IPS-20b (cell line): ENCODE results near the gene RXFP3.
"Not testable (repeated sequence)": the region's sequence is repeated elsewhere in the genome, so short reads cannot be mapped to it uniquely, and the experiment has no call there.

ENCODE experiments used
- H3K27ac ChIP-seq: one replicate; pipeline ENCODE4 v1.5.1; 2013; ENCODE audit warnings: low read length
- H3K27me3 ChIP-seq: 2 replicates; pipeline ENCODE4 v1.6.1; 2013; ENCODE audit warnings: mild to moderate bottlenecking, low read length, inconsistent platforms; ENCODE audit not compliant: insufficient read depth
- H3K36me3 ChIP-seq: 2 replicates; pipeline ENCODE4 v1.6.1; 2013; ENCODE audit warnings: low read depth, mild to moderate bottlenecking, inconsistent platforms, low read length, moderate library complexity; ENCODE audit not compliant: insufficient read depth
- H3K4me1 ChIP-seq: 2 replicates; pipeline ENCODE4 v1.6.1; 2013; ENCODE audit warnings: mild to moderate bottlenecking, control low read depth, inconsistent platforms, low read length, moderate library complexity; ENCODE audit not compliant: insufficient read depth
- H3K4me3 ChIP-seq: 2 replicates; pipeline ENCODE4 v1.5.1; 2013; ENCODE audit warnings: mild to moderate bottlenecking, low read length, inconsistent platforms
- H3K9ac ChIP-seq: 2 replicates; pipeline ENCODE4 v1.6.1; 2013; ENCODE audit warnings: low read depth, mild to moderate bottlenecking, inconsistent platforms, low read length, moderate library complexity
- H3K9me3 ChIP-seq: 2 replicates; pipeline ENCODE4 v1.6.1; 2013; ENCODE audit warnings: mild to moderate bottlenecking, low read depth, low read length, inconsistent platforms; ENCODE audit not compliant: insufficient read depth

RXFP3 gene

DNA sequence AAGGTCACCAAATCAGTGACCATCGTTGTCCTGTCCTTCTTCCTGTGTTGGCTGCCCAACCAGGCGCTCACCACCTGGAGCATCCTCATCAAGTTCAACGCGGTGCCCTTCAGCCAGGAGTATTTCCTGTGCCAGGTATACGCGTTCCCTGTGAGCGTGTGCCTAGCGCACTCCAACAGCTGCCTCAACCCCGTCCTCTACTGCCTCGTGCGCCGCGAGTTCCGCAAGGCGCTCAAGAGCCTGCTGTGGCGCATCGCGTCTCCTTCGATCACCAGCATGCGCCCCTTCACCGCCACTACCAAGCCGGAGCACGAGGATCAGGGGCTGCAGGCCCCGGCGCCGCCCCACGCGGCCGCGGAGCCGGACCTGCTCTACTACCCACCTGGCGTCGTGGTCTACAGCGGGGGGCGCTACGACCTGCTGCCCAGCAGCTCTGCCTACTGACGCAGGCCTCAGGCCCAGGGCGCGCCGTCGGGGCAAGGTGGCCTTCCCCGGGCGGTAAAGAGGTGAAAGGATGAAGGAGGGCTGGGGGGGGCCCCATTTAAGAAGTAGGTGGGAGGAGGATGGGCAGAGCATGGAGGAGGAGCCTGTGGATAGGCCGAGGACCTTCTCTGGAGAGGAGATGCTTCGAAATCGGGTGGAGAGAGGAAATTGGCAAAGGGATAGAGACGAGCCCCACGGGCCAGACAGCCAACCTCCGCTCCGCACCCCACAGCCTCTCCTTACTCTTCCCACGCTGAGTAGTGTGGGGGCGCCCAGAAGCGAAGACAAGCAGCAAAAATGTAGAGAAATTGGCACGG, 1.7 kb downstream of the RXFP3 start:
- Histone ChIP-seq H3K4me1 (no peaks in the 10 kb centered on the region), H3K4me3 (no peak overlapping the region), H3K9me3 (no peaks in the 10 kb centered on the region), H3K27me3 (peaks cover 28% of the 10 kb centered on the region), H3K36me3 (no peaks in the 10 kb centered on the region), H3K27ac (no peak overlapping the region), H3K9ac (no peak overlapping the region)

DNA sequence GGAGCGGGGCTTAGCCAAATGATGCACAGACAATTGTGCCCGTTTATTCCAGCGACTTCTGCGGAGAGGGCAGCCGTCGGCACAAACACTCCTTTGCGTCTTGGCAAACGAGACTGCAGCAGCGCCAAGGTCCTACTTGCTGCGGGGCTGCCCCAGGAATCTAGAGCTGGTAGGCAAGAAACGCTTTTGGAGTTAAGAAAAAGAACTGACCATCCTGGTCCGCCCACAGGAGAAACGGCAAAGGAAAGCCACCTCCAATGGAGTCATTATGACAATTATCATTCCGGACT, 2.3 kb downstream of the RXFP3 start:
- Histone ChIP-seq H3K27me3 (peaks cover 28% of the 10 kb centered on the region), H3K27ac (no peak overlapping the region), H3K4me3 (no peak overlapping the region), H3K9ac (no peak overlapping the region), H3K4me1 (no peaks in the 10 kb centered on the region), H3K36me3 (no peaks in the 10 kb centered on the region), H3K9me3 (no peaks in the 10 kb centered on the region)

DNA sequence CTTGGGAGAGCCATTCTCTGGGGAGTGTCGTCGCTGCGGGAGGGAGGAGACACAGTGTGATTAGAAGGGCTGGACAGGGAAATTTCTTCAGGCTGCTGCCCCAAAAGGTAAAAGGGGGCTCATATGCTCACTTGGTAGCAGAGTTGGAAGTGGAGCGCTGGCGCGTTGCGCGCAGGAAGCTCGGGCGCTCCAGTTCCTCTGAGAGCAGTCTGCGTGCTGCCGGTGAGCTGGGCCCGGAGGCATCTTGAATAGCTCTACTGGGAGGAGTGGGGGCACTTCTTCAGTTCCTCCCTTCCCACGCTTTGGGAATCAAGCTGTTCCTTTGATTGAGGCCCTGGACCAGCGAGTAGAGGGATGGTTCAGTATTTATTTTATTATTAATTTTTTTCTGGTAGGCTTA, 2.7 kb downstream of the RXFP3 start:
- no peaks in the 10 kb centered on the region for H3K9me3 ChIP-seq
- H3K36me3 ChIP-seq = no peaks in the 10 kb centered on the region
- H3K27ac ChIP-seq = no peak overlapping the region
- H3K4me1 ChIP-seq = no peaks in the 10 kb centered on the region
- H3K4me3 ChIP-seq = no peak overlapping the region
- no peak overlapping the region for H3K9ac ChIP-seq
- peaks cover 28% of the 10 kb centered on the region for H3K27me3 ChIP-seq

DNA sequence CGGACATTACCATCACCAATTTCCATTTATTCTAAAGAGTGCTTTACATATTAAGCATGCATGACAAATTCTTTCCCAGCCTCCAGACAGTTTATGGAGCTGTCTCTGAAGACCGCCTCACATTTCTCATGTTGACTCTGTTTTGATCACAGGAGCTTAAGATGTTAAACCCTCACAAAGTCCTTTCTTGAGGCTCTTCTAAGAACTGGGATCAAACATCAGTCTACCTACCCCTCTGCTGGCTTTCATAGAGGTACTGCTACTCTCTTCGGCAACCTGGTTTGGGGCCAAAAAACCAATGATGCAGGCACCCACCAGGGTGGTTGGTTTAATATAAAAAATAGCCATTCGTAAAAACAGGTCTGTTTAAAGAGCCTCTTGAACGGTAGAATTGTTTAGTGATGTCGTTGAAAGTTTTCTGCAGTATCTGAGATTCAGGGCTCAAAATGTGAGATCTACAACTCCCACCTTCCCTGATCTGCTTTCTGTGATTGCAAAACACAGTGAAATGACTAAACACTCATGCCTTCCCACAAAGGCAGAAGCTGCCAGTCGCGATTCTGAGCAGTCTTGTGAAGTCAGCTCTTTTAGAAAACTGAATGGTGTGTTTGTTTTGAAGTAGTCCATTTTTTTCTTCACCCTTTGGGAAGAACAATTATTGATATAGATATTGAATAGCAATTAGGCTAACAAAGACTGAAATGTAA, 3.5 kb downstream of the RXFP3 start:
- Histone ChIP-seq H3K27ac (no peak overlapping the region), H3K4me3 (no peak overlapping the region), H3K36me3 (no peaks in the 10 kb centered on the region), H3K9ac (no peak overlapping the region), H3K9me3 (no peaks in the 10 kb centered on the region), H3K27me3 (peaks cover 28% of the 10 kb centered on the region), H3K4me1 (no peaks in the 10 kb centered on the region)

DNA sequence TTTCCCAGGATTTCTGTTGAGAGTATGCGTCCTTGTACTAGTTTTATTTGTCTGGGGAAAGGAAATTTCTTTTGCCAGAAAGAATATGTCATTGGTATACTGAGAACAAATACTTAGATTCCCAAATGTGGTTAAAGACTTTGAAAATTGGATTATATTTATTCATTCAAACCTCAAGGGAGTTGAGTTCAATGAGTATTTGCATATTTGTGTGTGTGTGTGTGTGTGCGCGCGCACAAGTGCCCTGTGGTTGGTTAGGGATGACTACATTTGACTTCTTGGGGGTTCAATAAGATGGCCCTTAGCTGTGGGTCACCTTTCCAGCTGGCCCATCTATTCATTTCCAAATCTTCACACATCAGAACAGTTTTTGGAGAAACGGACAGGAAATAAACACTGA, 4.9 kb downstream of the RXFP3 start:
- H3K9ac ChIP-seq = no peak overlapping the region
- no peaks in the 10 kb centered on the region for H3K9me3 ChIP-seq
- 0 out of 2 replicates have a peak, but pooled peaks cover 3% of the 10 kb centered on the region for H3K4me1 ChIP-seq
- no peak overlapping the region for H3K4me3 ChIP-seq
- no peaks in the 10 kb centered on the region for H3K36me3 ChIP-seq
- no peak overlapping the region for H3K27ac ChIP-seq
- H3K27me3 ChIP-seq = peaks cover 17% of the 10 kb centered on the region

DNA sequence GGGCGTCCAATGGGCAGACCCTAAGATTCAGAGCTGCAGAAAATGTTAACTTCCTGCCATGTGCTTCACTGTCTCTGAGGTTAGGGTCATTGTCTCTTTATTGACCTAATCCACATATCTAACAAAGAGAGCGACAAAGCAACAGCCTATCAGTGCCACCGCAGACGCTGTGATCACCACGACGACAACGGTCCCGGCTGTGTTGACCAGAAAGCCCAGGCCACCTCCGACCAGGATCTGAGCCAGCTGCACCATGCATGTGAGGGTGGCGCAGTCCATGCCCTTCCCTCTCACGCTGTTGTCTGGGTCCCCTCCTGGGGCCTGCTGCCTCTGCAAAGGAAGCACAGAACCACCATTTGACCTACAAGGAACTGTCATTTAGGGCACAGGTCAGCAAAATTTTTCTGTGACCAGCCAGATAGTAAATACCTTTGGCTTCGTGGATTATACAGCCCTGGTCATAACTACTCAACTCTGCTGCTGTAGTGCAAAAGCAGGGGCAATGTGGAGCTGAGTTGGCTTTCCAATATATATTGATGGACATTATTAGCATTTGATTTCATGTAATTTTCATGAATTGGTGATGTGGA, 8.5 kb downstream of the RXFP3 start:
- no peak overlapping the region for H3K9ac ChIP-seq
- no peaks in the 10 kb centered on the region for H3K9me3 ChIP-seq
- no peak overlapping the region for H3K4me3 ChIP-seq
- no peak overlapping the region for H3K27ac ChIP-seq
- no peaks in the 10 kb centered on the region for H3K36me3 ChIP-seq
- no peaks in the 10 kb centered on the region for H3K27me3 ChIP-seq
- H3K4me1 ChIP-seq = 0 out of 2 replicates have a peak, but pooled peaks cover 3% of the 10 kb centered on the region

DNA sequence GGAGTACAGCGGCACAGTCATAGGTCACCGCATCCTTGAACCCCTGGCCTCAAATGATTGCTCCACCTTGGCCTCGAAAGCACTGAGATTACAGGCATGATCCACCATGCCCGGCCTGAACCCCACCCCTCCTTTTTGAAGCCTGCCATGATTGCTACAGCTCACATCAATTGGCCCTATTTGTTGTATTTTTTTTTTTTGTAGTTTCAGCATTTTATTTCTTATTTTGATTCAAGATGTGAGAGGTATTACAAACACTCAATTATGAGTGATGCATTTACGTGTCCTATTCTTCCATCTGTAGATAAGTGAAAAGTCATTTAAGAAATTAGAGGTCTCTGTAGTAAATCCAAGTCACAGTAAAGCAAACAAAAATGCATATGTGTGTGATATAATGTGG, 16.0 kb downstream of the RXFP3 start:
- not testable (repeated sequence) for H3K27me3 ChIP-seq, H3K4me3 ChIP-seq, H3K4me1 ChIP-seq, H3K27ac ChIP-seq, H3K36me3 ChIP-seq, H3K9me3 ChIP-seq, H3K9ac ChIP-seq

DNA sequence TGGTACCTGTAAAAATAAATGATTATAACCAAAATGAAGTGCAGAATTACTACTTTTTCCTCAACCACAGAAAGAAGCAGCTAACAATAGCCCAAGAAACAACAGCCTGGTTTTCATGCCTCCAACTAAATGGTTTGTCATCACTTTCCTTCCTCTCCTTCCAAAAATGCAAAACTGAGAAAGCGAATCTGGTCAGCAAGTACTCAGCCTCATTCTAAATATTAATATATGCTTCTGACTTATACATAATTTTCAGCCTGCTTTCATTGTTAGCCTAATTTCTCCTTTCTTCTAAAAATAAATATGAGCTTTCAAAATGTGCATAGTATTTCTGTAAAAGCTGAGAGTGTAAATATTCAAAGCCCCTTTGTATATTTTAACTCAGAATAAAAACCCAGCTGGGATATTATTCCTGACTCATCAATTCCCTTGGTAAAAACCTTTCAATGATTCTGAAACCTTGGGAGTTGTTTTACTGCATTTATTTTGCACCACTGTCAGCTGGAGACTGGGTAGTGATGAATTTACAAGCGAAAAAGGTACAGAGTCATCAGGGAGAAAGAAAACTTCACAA, 21.5 kb downstream of the RXFP3 start:
- Histone ChIP-seq H3K4me1 (peaks cover 16% of the 10 kb centered on the region; the same call in 1 of the 2 replicates), H3K9me3 (peaks cover 4% of the 10 kb centered on the region; the same call in 1 of the 2 replicates), H3K27ac (peak overlapping the region; percentile 15), H3K9ac (no peak overlapping the region; the same call in 1 of the 2 replicates), H3K27me3 (no peaks in the 10 kb centered on the region), H3K36me3 (no peaks in the 10 kb centered on the region), H3K4me3 (peak overlapping the region; percentile 17; the same call in 1 of the 2 replicates)

DNA sequence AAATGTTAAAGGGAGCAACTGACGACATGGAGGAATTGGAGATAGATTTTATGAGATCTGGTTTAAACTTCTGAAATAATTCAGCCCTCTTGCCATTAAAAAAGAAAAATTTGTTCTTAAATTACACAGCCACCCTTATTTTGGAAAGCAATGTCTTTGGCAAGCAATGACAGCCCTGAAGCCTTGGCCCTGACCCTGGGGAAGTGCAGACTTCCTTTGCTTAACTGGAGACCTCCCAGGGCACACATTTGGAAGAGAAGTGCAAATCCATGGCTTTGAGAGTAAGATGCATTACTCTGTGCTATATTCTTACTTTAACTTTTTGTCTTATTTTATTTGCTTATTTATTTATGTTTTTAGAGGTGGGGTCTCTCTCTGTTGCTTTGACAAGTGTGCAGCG, 22.0 kb downstream of the RXFP3 start:
- Histone ChIP-seq H3K4me3 (peak overlapping the region; percentile 17; the same call in 1 of the 2 replicates), H3K27ac (peak overlapping the region; percentile 15)

DNA sequence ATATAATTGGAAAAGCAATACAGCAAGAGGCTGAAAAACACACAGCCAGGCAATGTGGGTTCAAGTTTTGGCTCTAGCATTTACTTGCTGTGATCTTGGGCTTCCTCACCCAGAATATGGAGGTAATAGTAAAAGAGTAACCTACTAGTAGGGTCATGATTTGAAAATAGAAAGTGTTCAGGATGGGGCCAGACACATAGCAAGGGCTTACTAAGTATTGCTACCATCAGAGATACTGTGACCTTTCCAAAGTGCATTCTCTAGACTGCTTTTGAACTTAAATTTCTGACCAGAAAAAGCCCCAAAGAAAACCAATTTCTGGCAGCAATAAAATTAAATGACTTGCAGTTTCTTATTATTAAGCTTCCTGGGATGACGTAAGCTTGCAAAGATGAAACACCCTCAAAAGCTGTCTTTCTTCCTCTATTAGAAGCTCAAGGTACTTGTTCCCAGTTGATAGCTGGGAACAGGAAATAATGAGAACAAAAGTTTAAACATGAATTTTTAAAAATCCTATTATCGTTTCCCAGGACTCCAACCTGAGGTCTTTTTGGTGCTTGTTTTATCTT, 28.0 kb downstream of the RXFP3 start:
- Histone ChIP-seq H3K27ac (no peak overlapping the region), H3K9me3 (no peaks in the 10 kb centered on the region), H3K27me3 (no peaks in the 10 kb centered on the region), H3K4me3 (no peak overlapping the region), H3K4me1 (no peaks in the 10 kb centered on the region), H3K36me3 (no peaks in the 10 kb centered on the region), H3K9ac (no peak overlapping the region)

More for the DNA sequence above, 22.0 kb downstream of the RXFP3 start:
- Histone ChIP-seq H3K9ac (no peak overlapping the region; the same call in 1 of the 2 replicates), H3K27me3 (no peaks in the 10 kb centered on the region), H3K9me3 (peaks cover 4% of the 10 kb centered on the region; the same call in 1 of the 2 replicates), H3K4me1 (peaks cover 16% of the 10 kb centered on the region; the same call in 1 of the 2 replicates), H3K36me3 (no peaks in the 10 kb centered on the region)

DNA sequence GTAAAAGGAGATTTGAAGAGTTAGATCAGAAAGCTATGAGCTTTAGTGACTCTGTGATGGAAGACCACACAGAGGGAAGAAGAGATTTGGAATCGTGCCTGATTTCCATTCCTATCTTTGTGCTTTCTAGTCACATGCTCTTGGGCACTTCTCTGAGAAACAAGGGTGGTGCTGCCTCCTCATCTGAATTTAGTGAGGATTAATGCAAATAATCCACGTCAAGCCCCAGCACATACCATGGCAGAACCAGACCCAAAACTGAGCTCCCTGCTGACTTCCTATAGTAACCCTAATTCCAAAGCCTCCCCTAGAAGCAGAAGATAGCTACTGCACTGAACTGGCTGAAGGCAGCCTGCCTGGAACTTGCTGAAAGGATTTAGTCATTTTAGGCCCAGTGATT, 30.6 kb downstream of the RXFP3 start:
- H3K4me3 ChIP-seq = no peak overlapping the region
- H3K4me1 ChIP-seq = no peaks in the 10 kb centered on the region
- H3K9me3 ChIP-seq = no peaks in the 10 kb centered on the region
- H3K27ac ChIP-seq = no peak overlapping the region
- H3K27me3 ChIP-seq = no peaks in the 10 kb centered on the region
- H3K36me3 ChIP-seq = no peaks in the 10 kb centered on the region
- no peak overlapping the region for H3K9ac ChIP-seq
